WTC11 (cell line): ENCODE measurements around the gene PTPN6.

Experiments used
- ATF2 ChIP-seq: sonication (generic); formaldehyde crosslinking; IDR thresholded peaks from 2 replicates; pipeline ENCODE4 v1.8.1; 2022; ENCODE audit warnings: low read depth, missing genetic modification reagents, borderline replicate concordance
- CTCF ChIP-seq: fragments of 200-600 bp; IDR thresholded peaks from 2 replicates; pipeline ENCODE4 v1.8.0; 2022; ENCODE audit warnings: antibody characterized with exemption
- E2F1 ChIP-seq: sonication (generic); formaldehyde crosslinking; IDR thresholded peaks from 2 replicates; pipeline ENCODE4 v1.8.0; 2022; ENCODE audit warnings: mild to moderate bottlenecking, missing genetic modification reagents
- MAX ChIP-seq: sonication (generic); formaldehyde crosslinking; IDR thresholded peaks from 2 replicates; pipeline ENCODE4 v1.8.0; 2022; ENCODE audit warnings: mild to moderate bottlenecking, missing genetic modification reagents
- NR1H2 ChIP-seq: sonication (generic); formaldehyde crosslinking; IDR thresholded peaks from 2 replicates; pipeline ENCODE4 v1.9.0; 2021; ENCODE audit warnings: mild to moderate bottlenecking, moderate library complexity, missing genetic modification reagents
- SP1 ChIP-seq: sonication (generic); formaldehyde crosslinking; conservative IDR thresholded peaks from 2 replicates; pipeline ENCODE4 v1.8.1; 2022; ENCODE audit warnings: missing genetic modification reagents
- USF2 ChIP-seq: sonication (generic); formaldehyde crosslinking; IDR thresholded peaks from 2 replicates; pipeline ENCODE4 v1.8.1; 2023; ENCODE audit warnings: mild to moderate bottlenecking, missing genetic modification reagents, moderate library complexity
- ZNF121 ChIP-seq: sonication (generic); formaldehyde crosslinking; IDR thresholded peaks from 2 replicates; pipeline ENCODE4 v1.8.0; 2023; ENCODE audit warnings: missing genetic modification reagents
- ZNF416 ChIP-seq: fragments of 250-450 bp; sonication (Bioruptor Pico); IDR thresholded peaks from 2 replicates; pipeline ENCODE4 v1.9.0; 2021; ENCODE audit warnings: mild to moderate bottlenecking, inconsistent platforms

- TF ChIP-seq NR1H2 (CRISPR knock-in tag), result no peak
- no peak for TF ChIP-seq E2F1 (CRISPR knock-in tag)
- no peak for TF ChIP-seq CTCF
- TF ChIP-seq ATF2, result no peak
- no peak for TF ChIP-seq SP1 (CRISPR knock-in tag)
- TF ChIP-seq ZNF416, result no peak
- no peak for TF ChIP-seq ZNF121 (CRISPR knock-in tag)
- TF ChIP-seq USF2 (CRISPR knock-in tag), result no peak
- TF ChIP-seq MAX (CRISPR knock-in tag), result no peak
Measured at GRCh38 chr12:6936194-6936635, 14.9 kb upstream of the PTPN6 start.
